ENCODE measurements around the gene SLC43A3.

- TF ChIP-seq CTCF (IDR thresholded peaks at IDR 0.05) (no peak), POLR2A (IDR thresholded peaks at IDR 0.05) (no peak)
Observed at GRCh38 chr11:57391111-57391510, 35.8 kb downstream of the SLC43A3 start.

Measured in body of pancreas (tissue), 4 donors.